Epithelial cell of proximal tubule (primary cell): ENCODE data around the gene TMA7. TPM values are rescaled to one million over a fixed set of nuclear protein-coding genes. Genes with fewer than 3 reads are reported as not detected.

Experiments
- DNase-seq: peaks from one replicate; pipeline ENCODE4 v3.0.0-alpha.2; 2011; ENCODE audit warnings: low read depth
- H3K4me3 ChIP-seq: 2 replicates; pipeline ENCODE4 v1.5.1; 2011; ENCODE audit warnings: low read depth, mild to moderate bottlenecking, low read length
- total RNA-seq: library from RNA; depleted of rRNA; stranded (reverse); fragments of >200 nt; gene quantifications from 2 replicates; pipeline ENCODE4 v1.2.3, GENCODE V29; 2015
- TF ChIP-seq, protein P1 (sequence below): conservative IDR thresholded peaks from 2 replicates; pipeline ENCODE4 v1.5.1; 2012; ENCODE audit warnings: low read depth, mild to moderate bottlenecking, low read length

TMA7 gene
- total RNA-seq, 1 donor from 2014 or later = 687 TPM

DNA sequence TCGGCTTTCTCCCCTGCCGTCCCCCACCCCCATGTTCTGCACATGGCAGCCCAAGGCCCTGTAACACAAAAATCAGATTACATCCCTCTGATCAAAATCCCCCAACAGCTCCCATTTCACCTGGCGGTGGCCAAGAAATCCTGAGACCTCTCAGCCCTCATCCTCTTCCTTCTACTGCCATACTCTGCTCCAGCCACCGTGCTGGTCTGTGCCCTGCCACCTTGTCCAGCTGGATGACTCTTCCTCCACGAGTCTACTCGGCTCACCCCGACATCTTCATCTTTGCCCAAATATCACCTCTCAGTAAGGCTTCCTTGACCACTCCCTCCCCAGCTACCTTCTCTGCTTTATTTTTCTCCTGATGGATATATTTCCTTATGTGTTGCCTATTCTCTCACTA is 3.2 kb upstream of the TMA7 start:
- TF ChIP-seq, protein P1, sequence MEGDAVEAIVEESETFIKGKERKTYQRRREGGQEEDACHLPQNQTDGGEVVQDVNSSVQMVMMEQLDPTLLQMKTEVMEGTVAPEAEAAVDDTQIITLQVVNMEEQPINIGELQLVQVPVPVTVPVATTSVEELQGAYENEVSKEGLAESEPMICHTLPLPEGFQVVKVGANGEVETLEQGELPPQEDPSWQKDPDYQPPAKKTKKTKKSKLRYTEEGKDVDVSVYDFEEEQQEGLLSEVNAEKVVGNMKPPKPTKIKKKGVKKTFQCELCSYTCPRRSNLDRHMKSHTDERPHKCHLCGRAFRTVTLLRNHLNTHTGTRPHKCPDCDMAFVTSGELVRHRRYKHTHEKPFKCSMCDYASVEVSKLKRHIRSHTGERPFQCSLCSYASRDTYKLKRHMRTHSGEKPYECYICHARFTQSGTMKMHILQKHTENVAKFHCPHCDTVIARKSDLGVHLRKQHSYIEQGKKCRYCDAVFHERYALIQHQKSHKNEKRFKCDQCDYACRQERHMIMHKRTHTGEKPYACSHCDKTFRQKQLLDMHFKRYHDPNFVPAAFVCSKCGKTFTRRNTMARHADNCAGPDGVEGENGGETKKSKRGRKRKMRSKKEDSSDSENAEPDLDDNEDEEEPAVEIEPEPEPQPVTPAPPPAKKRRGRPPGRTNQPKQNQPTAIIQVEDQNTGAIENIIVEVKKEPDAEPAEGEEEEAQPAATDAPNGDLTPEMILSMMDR = no peak

DNA sequence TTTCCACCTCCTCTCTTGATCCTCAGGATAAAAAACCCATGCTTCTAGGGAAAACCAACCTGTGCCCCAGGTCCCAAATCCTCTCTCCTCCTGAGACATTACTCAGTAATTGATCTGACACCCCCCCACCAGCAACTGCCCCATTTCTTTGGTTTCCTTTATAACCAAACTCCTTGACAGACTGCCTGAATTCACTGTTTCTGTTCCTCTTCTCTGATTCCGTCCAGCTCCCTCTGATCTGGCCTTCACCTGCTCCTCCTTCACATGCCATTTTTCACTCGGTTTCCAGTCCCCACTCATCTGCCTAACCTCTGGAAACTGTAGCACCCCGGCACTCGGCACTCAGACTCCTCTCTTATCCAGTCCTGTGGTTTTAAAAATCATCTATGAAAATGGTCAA is 2.2 kb upstream of the TMA7 start:
- no peak overlapping the region for H3K4me3 ChIP-seq
- TF ChIP-seq, protein P1 = no peak
- no peak for DNase-seq

More for the DNA sequence above, 3.2 kb upstream of the TMA7 start:
- no peak for DNase-seq
- H3K4me3 ChIP-seq = no peak overlapping the region

DNA sequence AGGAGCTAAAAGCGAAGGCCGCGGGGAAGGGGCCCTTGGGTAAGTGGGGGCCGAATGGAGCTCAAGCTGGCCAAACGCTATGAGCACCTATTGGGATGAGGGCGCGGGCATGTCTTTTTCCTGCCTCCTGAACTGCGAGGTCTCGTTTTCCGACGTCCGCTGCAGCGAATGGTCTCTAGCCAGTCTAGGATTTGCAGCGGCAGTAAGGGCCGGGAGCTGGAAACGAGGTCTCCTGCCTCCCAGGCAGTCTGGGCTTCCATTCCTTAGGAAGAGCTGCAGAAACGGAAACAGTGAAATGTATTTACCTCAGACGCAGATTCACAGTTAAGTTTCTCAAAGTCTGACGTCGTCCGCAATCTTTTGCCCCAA is 517 bp downstream of the TMA7 start:
- no peak for DNase-seq
- peak overlapping the region; percentile 77 for H3K4me3 ChIP-seq
- TF ChIP-seq, protein P1 = no peak

DNA sequence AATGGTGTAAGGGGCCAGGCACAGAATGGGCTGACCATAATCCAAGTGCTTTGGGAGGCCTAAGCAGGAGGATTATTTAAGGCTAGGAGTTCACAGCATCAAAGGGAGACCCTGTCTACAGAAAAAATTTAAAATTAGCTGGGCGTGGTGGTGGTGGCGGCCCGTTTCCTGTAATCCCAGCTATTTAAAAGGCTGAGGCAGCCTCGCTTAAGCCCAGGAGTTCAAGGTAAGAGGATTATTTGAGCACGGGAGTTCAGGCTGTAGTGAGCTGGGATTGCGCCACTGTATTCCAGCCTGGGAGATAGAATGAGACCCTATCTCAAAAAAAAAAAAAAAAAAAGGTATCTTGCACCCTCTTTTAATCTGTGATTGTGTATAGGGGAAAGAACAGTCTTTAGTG is 1.9 kb downstream of the TMA7 start:
- TF ChIP-seq, protein P1 = no peak
- H3K4me3 ChIP-seq = peak overlapping the region; percentile 77
- no peak for DNase-seq

DNA sequence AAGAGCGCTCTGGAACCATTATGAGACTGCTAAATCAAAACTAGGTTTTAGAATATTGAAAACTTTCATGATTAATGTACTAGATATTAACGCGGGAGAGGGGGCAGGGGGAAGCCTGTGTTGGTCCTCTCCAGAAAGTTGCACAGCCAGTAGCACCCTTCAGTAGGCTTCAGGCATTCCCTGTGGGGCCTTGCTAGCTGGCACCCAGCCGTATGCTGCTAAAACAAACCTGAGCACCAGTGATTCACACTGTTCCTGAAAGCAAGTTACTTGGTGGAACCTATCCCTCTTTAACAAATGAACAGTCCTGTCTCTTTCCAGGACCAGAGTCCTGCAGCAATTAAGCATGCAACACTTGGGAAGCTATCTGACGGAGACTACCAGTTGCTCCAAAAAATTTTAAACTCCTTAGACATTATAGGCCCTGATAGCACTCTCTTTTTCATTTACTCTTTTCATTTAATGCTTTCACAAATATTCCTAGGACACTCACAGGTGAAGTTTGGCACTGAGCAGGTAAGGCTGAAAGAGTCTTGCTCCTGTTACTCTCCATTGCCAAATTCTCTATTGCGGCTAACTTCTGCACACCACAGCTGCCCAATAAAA is 5.3 kb downstream of the TMA7 start:
- peak overlapping the region; percentile 87 for H3K4me3 ChIP-seq

DNA sequence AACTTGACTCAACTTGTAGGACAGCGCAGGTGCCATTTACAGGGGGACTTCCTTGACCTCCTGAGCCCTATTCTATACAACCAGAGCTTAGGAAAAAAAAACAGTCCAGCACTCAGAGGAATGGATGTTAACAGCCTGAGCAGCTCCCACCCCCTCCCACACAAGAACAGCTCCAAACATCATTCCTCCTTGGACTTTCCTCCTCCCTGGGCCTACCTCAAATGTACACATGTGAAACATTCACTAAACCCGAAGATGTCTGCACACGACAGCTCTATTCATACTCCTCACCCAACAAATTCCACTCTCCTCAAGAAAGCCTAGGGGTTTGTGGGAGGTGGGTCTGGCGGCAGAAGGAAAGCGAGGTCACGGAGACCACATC is 6.0 kb downstream of the TMA7 start:
- no peak for DNase-seq
- H3K4me3 ChIP-seq = peak overlapping the region; percentile 87
- TF ChIP-seq, protein P1 = no peak

More for the DNA sequence above, 5.3 kb downstream of the TMA7 start:
- TF ChIP-seq, protein P1 = no peak
- DNase-seq = no peak
